Right ventricle myocardium superior (tissue), 1 donor: ENCODE data around the gene LCN2. TPM values are rescaled to one million over a fixed set of nuclear protein-coding genes. Genes with fewer than 3 reads are reported as not detected.
"Not testable (repeated sequence)": the region's sequence is repeated elsewhere in the genome, so short reads cannot be mapped to it uniquely, and the experiment has no call there.

Experiments used
- ATAC-seq: fragments of 200-7000 bp; cut with Tn5 transposase; one replicate; pipeline ENCODE4 v1.9.1; 2020; ENCODE audit warnings: mild to moderate bottlenecking; ENCODE audit not compliant: poor library complexity
- DNase-seq: peaks from one replicate; pipeline ENCODE4 v3.0.0-alpha.2; 2020
- intact Hi-C: fragments of 100-400 bp; cut with DNase I; formaldehyde crosslinking; loops from one replicate; pipeline ENCODE4 v1.11.2; 2022
- long read RNA-seq: library from polyadenylated mRNA; unstranded; transcript quantifications from one replicate; pipeline ENCODE4 v2.0.0, GENCODE V29; 2021
- total RNA-seq: library from RNA; stranded (reverse); fragmentation: NEBNext Ultra II Directional; extraction: Animal tissue kit (Norgen Biotek cat#: 25700); gene quantifications from one replicate; pipeline ENCODE4 v1.2.1, GENCODE V29; 2021
- donor health status: DM: no; HTN: yes; CAD: no; lungs with severe emphysema.

The LCN2 gene
- not detected for total RNA-seq
- long read RNA-seq: 0 reads

DNA sequence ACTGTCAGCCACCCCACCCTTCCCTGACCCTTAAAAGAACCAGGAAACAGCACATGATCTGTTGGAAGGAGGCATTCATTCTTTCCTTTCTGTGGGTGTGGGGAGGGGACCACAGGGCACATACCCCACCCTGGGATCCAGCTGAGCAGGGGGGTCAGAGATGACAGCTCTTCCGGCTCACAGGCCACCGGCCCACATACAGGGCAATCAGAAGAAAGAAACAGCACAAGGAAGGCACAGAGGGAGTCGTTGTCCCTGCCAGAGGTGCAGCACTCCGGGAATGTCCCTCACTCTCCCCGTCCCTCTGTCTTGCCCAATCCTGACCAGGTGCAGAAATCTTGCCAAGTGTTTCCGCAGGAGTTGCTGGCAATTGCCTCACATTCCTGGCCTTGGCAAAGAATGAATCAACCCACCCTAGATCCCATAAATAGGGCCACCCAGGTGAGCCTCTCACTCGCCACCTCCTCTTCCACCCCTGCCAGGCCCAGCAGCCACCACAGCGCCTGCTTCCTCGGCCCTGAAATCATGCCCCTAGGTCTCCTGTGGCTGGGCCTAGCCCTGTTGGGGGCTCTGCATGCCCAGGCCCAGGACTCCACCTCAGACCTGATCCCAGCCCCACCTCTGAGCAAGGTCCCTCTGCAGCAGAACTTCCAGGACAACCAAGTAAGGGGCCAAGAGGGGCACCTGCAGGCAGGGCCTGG lies at the start of gene LCN2:
LCN2 (plus strand) TSS at position 453 of the 701 bp plus-strand sequence; CDS start at position 526, 73 bp downstream.
- ATAC-seq (peak; percentile 5), DNase-seq (peak; percentile 27)
- intact Hi-C loops: no loop called here

DNA sequence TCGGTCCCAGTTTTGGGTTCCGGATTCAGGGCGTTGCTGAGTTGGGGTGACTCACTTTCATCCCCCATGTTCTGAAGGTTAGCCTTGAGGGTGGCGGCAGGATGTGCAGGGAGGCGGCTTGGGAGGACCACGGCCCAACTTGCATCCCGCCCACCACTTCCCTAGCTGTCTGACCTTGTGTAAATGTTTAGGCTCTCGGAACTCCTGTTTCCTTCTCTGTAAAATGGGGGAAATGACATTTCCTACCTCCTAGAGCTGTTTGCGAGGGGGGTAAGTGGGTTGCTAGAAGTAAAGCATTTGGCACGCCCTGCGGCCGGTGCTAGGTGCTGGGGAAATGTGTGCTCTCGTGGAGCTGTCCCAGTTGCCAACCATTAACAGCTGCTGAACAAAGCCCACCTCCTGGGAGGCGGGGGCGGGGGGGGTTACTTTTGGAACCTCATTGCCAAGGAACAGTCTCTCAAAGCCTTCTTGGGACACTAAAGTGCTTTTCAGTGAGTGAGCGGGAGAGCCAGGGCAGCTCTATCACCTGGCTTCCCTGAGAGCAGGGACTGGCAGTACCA lies 49.2 kb upstream of the LCN2 start:
- DNase-seq: peak; percentile 65
- ATAC-seq: no peak
- intact Hi-C loops: no loop called here

DNA sequence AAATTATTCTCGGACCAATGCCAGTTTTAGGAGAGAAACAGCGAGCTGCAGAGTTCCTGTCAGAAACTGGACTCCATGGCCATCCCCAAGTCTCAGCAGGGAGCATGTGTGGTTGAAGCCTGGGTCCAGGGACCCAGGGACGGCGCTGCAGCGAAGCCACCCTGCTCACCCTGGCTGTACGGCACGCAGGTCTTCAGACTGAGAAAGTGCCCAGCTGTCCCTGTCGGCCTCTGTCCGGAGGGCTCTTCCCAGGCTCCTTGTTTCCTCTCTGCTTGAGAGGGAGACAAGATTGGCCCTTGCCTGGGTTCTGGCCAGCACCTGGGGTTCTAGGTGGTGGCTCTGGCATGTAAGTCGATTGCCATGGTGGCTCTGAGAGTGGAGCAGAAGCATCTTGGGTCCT lies 48.7 kb upstream of the LCN2 start:
- DNase-seq (peak; percentile 17), ATAC-seq (no peak)
- intact Hi-C loops: no loop called here

DNA sequence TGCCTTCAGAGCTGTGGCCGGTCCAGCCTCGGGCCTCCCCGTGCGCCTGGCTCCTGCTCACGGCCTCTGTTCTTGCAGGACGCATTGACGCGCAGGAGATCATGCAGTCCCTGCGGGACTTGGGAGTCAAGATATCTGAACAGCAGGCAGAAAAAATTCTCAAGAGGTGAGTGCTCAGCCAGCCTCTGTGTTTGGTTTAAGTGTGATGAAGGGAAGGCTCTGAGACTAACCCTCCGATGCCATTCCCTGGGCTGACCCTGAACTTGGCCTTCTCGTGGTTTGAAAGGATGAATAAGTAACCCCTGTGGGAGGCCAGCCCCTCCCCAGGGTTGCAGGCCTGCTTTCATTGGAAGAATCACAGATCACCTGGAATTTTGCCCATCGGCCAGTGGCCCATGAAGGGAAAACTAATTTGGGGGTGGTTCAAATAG lies 48.0 kb upstream of the LCN2 start:
- DNase-seq: peak; percentile 34
- intact Hi-C loops: no loop called here
- no peak for ATAC-seq

DNA sequence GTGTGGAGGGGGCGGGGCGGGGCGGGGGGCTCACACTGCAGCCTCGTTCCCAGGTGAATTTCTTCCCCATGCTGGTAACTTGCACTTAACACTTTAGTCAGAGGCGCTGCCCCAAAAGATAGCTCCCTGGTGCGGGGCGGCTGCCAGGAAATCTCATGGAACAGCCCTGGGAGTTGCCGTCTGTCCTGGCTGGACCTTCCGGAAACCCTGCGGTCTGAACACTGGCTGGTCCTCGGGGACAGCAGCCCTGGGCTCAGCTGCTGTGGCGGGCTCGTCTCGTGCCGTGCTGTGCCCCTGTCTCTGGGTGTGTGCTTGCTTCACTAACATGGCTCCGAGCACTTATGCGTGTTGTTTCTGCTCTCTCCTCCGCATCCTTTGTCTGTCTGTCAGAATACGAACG lies 47.6 kb upstream of the LCN2 start:
- intact Hi-C loops: no loop called here
- DNase-seq (peak; percentile 64), ATAC-seq (no peak)

DNA sequence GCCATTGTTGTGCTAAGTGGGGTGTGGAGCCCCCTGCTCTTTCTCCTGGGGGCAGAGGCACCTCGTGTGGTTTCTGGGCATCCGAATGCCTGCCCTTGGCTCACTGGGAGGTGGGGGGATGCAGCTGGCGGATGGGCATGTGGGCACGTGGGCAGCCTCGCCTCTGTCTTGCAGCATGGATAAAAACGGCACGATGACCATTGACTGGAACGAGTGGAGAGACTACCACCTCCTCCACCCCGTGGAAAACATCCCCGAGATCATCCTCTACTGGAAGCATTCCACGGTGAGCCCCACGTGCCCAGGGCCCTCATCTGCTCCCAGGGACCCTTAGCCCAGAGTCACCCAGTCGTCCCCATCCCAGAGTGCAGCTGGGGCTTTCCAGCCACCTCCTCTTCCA lies 47.1 kb upstream of the LCN2 start:
- intact Hi-C loops: no loop called here
- ATAC-seq (no peak), DNase-seq (peak; percentile 23)

DNA sequence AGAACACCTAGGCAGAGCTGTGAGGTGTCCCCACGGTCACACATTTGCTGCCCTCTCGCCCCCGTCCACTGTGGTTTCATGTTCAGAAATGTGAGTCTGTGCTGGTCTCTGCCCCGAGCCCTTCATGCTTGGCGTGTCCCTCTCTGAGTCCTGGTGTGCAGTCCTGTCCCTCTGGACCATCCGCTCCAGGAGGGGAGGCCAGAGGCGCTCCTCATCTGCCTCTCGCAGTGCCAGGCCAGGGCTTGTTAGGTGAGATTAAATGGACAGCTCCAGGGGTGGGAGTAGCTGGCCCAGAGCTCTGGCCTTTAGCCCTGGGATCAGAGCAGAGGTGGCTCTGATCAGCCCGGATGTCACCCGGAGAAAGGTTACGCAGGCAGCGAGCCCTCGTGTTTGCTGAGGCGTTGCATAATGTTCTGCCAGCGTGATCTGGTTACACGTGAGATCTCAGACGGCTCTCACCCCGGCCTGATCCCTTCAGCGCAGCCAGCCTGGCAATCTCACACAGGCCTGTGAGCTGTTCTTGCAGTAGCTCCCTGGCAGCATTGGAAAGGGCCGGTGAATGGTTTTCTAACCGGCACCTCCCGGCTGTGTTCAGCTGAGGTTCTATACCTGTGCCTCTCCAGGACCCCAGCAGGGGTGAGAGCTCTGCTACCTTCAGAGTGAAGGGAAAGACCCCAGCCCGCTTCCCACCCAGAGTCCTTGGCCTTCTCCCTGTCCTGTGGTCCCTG lies 46.2 kb upstream of the LCN2 start:
- ATAC-seq: no peak
- intact Hi-C loops: no loop called here
- DNase-seq: peak; percentile 54

DNA sequence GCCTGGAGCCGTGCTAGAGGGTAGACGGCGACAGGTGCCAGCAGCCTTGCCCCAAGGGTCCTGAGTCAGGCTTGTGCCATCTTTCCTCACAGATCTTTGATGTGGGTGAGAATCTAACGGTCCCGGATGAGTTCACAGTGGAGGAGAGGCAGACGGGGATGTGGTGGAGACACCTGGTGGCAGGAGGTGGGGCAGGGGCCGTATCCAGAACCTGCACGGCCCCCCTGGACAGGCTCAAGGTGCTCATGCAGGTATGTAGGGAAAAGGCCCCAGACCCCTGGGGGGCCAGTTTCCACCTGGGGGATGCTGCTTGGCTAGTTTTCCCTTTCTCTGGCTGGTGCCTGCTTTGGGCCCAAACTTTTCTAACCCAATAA lies 45.7 kb upstream of the LCN2 start:
- DNase-seq: peak; percentile 40
- intact Hi-C loops: no loop called here
- ATAC-seq: no peak

DNA sequence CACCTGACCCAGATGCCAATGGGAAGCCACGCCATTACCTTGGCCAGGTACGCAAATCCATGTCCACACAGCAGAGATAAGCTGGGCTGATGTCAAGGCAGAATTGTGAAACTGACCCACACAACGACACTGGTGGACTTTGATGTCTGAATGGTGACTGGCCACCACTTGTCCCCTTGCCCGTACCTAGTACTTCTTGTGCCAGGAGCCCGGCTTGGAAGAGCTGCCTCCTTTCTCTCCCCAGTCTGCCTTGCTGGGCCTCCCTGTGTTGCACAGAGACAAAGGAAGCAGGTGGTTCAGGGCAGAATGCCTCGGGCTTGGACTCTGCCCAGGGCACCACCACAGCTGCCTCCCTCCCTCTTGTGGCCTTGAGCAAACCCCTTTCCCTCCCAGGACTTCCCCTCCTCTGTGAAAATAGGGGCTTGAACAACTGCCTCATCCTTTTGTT lies 45.1 kb upstream of the LCN2 start:
- intact Hi-C loops: no loop called here
- no peak for ATAC-seq
- peak; percentile 22 for DNase-seq

DNA sequence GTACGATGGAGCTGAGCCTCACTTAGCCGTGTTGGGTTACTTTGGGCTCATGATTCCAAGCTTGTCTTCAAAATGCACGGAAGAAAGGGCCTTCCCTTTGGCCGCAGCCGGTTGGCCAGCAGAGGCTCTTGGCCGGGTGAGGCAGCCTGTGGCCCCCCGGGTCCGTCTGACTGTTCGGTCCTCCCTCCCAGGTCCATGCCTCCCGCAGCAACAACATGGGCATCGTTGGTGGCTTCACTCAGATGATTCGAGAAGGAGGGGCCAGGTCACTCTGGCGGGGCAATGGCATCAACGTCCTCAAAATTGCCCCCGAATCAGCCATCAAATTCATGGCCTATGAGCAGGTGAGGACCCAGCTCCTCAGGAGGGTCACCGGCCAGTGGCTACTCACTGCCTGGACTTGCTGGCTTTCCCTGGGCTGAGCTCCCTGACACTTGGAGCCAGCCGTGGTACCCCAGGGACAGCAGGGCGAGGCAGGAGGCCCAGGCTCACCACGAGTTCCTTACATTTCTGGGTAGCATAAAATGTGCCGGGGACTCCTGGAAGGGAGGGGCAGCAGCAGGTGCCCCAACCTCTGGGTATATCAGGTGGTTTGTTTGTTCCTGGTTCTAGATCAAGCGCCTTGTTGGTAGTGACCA lies 43.6 kb upstream of the LCN2 start:
- ATAC-seq (no peak), DNase-seq (peak; percentile 27)
- intact Hi-C loops: no loop called here

DNA sequence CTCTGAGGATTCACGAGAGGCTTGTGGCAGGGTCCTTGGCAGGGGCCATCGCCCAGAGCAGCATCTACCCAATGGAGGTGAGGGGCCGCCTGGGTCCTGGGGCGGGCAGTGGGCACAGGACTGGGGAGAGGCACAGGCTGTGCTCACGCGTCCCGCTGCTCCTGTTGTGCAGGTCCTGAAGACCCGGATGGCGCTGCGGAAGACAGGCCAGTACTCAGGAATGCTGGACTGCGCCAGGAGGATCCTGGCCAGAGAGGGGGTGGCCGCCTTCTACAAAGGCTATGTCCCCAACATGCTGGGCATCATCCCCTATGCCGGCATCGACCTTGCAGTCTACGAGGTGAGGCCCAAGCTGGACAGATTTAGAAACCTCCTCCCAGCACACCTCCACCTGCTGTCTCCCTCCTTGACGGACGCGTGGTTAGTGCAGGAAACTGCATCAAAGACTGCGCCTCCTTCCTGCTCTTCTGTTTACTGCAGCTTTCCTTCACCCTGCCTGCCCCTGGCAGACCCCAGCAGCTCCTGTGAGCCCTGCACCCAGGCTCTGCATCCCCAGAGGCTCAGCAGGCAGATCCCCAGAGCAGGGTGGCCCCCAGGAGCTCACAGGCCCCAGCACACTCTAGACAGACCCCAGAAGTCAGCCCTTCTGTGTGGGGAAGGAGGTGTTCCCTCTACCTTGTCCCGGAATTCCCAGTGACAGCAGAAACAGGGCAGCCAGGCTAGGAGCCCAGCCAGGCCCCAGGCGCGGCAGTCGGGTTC lies 42.9 kb upstream of the LCN2 start:
- intact Hi-C loops: no loop called here
- DNase-seq (peak; percentile 42), ATAC-seq (no peak)

DNA sequence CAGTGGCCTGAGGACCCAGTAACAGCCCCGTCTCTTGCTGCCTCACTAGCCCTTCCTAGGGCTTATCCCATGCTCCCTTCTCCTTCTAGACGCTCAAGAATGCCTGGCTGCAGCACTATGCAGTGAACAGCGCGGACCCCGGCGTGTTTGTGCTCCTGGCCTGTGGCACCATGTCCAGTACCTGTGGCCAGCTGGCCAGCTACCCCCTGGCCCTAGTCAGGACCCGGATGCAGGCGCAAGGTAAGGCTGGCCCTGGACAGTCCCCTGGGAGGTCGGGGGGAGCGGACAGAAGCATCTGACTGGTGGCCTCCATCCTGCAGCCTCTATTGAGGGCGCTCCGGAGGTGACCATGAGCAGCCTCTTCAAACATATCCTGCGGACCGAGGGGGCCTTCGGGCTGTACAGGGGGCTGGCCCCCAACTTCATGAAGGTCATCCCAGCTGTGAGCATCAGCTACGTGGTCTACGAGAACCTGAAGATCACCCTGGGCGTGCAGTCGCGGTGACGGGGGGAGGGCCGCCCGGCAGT lies 42.2 kb upstream of the LCN2 start:
- DNase-seq (peak; percentile 38), ATAC-seq (no peak)
- intact Hi-C loops: no loop called here

DNA sequence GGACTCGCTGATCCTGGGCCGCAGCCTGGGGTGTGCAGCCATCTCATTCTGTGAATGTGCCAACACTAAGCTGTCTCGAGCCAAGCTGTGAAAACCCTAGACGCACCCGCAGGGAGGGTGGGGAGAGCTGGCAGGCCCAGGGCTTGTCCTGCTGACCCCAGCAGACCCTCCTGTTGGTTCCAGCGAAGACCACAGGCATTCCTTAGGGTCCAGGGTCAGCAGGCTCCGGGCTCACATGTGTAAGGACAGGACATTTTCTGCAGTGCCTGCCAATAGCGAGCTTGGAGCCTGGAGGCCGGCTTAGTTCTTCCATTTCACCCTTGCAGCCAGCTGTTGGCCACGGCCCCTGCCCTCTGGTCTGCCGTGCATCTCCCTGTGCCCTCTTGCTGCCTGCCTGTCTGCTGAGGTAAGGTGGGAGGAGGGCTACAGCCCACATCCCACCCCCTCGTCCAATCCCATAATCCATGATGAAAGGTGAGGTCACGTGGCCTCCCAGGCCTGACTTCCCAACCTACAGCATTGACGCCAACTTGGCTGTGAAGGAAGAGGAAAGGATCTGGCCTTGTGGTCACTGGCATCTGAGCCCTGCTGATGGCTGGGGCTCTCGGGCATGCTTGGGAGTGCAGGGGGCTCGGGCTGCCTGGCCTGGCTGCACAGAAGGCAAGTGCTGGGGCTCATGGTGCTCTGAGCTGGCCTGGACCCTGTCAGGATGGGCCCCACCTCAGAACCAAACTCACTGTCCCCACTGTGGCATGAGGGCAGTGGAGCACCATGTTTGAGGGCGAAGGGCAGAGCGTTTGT lies 41.6 kb upstream of the LCN2 start:
- intact Hi-C loops: no loop called here
- peak; percentile 40 for DNase-seq
- ATAC-seq: peak; percentile 8

DNA sequence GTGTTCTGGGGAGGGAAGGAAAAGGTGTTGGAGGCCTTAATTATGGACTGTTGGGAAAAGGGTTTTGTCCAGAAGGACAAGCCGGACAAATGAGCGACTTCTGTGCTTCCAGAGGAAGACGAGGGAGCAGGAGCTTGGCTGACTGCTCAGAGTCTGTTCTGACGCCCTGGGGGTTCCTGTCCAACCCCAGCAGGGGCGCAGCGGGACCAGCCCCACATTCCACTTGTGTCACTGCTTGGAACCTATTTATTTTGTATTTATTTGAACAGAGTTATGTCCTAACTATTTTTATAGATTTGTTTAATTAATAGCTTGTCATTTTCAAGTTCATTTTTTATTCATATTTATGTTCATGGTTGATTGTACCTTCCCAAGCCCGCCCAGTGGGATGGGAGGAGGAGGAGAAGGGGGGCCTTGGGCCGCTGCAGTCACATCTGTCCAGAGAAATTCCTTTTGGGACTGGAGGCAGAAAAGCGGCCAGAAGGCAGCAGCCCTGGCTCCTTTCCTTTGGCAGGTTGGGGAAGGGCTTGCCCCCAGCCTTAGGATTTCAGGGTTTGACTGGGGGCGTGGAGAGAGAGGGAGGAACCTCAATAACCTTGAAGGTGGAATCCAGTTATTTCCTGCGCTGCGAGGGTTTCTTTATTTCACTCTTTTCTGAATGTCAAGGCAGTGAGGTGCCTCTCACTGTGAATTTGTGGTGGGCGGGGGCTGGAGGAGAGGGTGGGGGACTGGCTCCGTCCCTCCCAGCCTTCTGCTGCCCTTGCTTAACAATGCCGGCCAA lies 40.8 kb upstream of the LCN2 start:
- ATAC-seq (no peak), DNase-seq (peak; percentile 26)
- intact Hi-C loops: no loop called here

DNA sequence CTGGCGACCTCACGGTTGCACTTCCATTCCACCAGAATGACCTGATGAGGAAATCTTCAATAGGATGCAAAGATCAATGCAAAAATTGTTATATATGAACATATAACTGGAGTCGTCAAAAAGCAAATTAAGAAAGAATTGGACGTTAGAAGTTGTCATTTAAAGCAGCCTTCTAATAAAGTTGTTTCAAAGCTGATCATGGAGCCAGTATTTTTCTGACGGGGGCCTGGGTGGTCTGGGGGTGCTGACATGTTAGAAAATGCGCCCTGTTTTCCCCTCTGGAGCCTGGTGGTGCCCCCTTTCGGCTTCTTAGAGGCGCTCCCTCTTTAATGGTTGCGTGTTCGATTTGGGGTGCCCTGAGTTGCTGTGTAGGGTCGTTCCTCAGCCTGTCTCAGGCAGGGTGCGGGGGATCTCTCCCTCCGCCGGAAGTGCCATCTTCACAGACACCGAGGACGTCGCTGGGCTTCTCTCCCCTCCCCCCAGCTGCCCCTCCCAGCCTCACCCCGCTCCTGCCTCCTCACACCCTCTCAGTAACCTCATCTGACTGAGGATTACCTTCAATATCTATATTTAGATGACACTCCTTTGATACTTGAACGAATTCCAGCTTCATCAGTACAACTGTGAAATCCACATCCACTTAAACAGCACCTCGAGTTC lies 40.1 kb upstream of the LCN2 start:
- intact Hi-C loops: no loop called here
- DNase-seq: peak; percentile 26
- ATAC-seq: peak; percentile 43

DNA sequence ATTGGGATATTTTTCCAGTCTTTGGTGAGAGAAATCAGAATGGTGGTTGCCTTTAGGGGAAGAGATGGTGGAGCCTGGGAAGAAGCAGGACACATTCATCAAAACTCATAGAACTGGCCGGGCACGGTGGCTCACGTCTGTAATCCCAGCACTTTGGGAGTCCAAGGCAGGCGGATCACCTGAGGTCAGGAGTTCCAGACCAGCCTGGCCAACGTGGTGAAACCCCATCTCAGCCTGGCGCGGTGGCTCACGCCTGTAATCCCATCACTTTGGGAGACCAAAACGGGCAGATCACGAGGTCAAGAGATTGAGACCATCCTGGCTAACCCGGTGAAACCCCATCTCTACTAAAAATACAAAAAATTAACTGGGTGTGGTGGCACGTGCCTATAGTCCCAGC lies 37.5 kb upstream of the LCN2 start:
- peak; percentile 11 for DNase-seq
- ATAC-seq, intact Hi-C loops: not testable (repeated sequence)
